Progenitor cell of endocrine pancreas (in vitro differentiated cells): ENCODE measurements around the gene PSMB11. TPM values are rescaled to one million over a fixed set of nuclear protein-coding genes. Genes with fewer than 3 reads are reported as not detected.
A peak's percentile ranks its signal among the peaks of the same experiment; 100 is the strongest.

Experiments used
- DNase-seq: peaks from one replicate; pipeline ENCODE4 v3.0.0; 2021; ENCODE audit warnings: low spot score; ENCODE audit not compliant: unreplicated experiment
- H3K27ac Mint-ChIP-seq: 2 replicates; pipeline ENCODE4 v1.8.0; 2021; ENCODE audit warnings: mild to moderate bottlenecking, moderate library complexity, mixed read lengths
- H3K27me3 Mint-ChIP-seq: 2 replicates; pipeline ENCODE4 v1.8.0; 2021; ENCODE audit warnings: mixed read lengths
- H3K36me3 Mint-ChIP-seq: 2 replicates; pipeline ENCODE4 v1.8.0; 2022; ENCODE audit warnings: mixed read lengths; ENCODE audit not compliant: insufficient read depth
- H3K4me1 Mint-ChIP-seq: 2 replicates; pipeline ENCODE4 v1.8.0; 2021; ENCODE audit warnings: low read depth, mixed read lengths
- H3K4me3 Mint-ChIP-seq: 2 replicates; pipeline ENCODE4 v1.8.0; 2021; ENCODE audit warnings: low read depth, mild to moderate bottlenecking, moderate library complexity, mixed read lengths
- H3K9me3 Mint-ChIP-seq: 2 replicates; pipeline ENCODE4 v1.8.0; 2021; ENCODE audit warnings: low read depth, mixed read lengths
- CTCF ChIP-seq: fragments of 200-600 bp; sonication (generic); IDR thresholded peaks from one replicate; pipeline ENCODE4 v1.5.0; 2021; ENCODE audit warnings: antibody characterized with exemption, mild to moderate bottlenecking; ENCODE audit not compliant: unreplicated experiment
- total RNA-seq: library from RNA; stranded (reverse); gene quantifications from 2 replicates; pipeline ENCODE4 v1.2.1, GENCODE V29; 2021

PSMB11 gene
- total RNA-seq, 1 donor from 2014 or later, result not detected

- no peaks in the 10 kb centered on the region for H3K9me3 Mint-ChIP-seq
- DNase-seq, result no peak
- no peaks in the 10 kb centered on the region for H3K27me3 Mint-ChIP-seq
- peaks cover 18% of the 10 kb centered on the region for H3K36me3 Mint-ChIP-seq
- no peak overlapping the region for H3K27ac Mint-ChIP-seq
- peaks cover 19% of the 10 kb centered on the region for H3K4me1 Mint-ChIP-seq
- H3K4me3 Mint-ChIP-seq, result no peak overlapping the region
- TF ChIP-seq CTCF, result no peak
Observed at GRCh38 chr14:23074906-23075305, 32.9 kb downstream of the PSMB11 start.

GRCh38 chr14:23076785-23077408, 34.9 kb downstream of the PSMB11 start:
- TF ChIP-seq CTCF, result peak; percentile 70
- Mint-ChIP-seq H3K4me3 (no peak overlapping the region), H3K36me3 (peaks cover 27% of the 10 kb centered on the region), H3K4me1 (peaks cover 7% of the 10 kb centered on the region), H3K9me3 (no peaks in the 10 kb centered on the region), H3K27me3 (no peaks in the 10 kb centered on the region), H3K27ac (no peak overlapping the region)
- DNase-seq, result no peak

- H3K27me3 Mint-ChIP-seq, result no peaks in the 10 kb centered on the region
- H3K36me3 Mint-ChIP-seq, result peaks cover 27% of the 10 kb centered on the region
- peak overlapping the region; percentile 49 for H3K27ac Mint-ChIP-seq
- TF ChIP-seq CTCF, result no peak
- H3K9me3 Mint-ChIP-seq, result no peaks in the 10 kb centered on the region
- no peak overlapping the region for H3K4me3 Mint-ChIP-seq
- DNase-seq, result no peak
- no peaks in the 10 kb centered on the region for H3K4me1 Mint-ChIP-seq
Observed at GRCh38 chr14:23077962-23078361, 36.0 kb downstream of the PSMB11 start.

- Mint-ChIP-seq H3K27ac (no peak overlapping the region), H3K27me3 (no peaks in the 10 kb centered on the region), H3K4me3 (no peak overlapping the region)
Observed at GRCh38 chr14:23078692-23079116, 36.7 kb downstream of the PSMB11 start.

GRCh38 chr14:23079716-23080115, 37.7 kb downstream of the PSMB11 start:
- Mint-ChIP-seq H3K4me3 (no peak overlapping the region), H3K9me3 (no peaks in the 10 kb centered on the region), H3K27ac (peak overlapping the region; percentile 83), H3K36me3 (peaks cover 27% of the 10 kb centered on the region), H3K27me3 (no peaks in the 10 kb centered on the region), H3K4me1 (no peaks in the 10 kb centered on the region)
- no peak for DNase-seq
- no peak for TF ChIP-seq CTCF

More at GRCh38 chr14:23078692-23079116, 36.7 kb downstream of the PSMB11 start:
- H3K4me1 Mint-ChIP-seq, result no peaks in the 10 kb centered on the region
- no peak for DNase-seq
- no peaks in the 10 kb centered on the region for H3K9me3 Mint-ChIP-seq
- H3K36me3 Mint-ChIP-seq, result peaks cover 27% of the 10 kb centered on the region
- TF ChIP-seq CTCF, result no peak
